HG03103 (cell line): ENCODE data around the gene PRDM10.

Source experiments
- ATAC-seq: cut with Tn5 transposase; IDR thresholded peaks from one replicate; pipeline ENCODE4 v1.9.1; 2021; ENCODE audit warnings: low read depth; ENCODE audit not compliant: unreplicated experiment

The PRDM10 gene

GRCh38 chr11:129950101-129951091 lies 52.2 kb downstream of the PRDM10 start:
- no peak for ATAC-seq

- ATAC-seq: no peak
These were observed 53.6 kb downstream of the PRDM10 start for GRCh38 chr11:129948926-129949466.

GRCh38 chr11:129947474-129947873 lies 55.2 kb downstream of the PRDM10 start:
- no peak for ATAC-seq

- ATAC-seq: no peak
These were observed 55.7 kb downstream of the PRDM10 start for GRCh38 chr11:129946965-129947364.

GRCh38 chr11:129946256-129946655 lies 56.4 kb downstream of the PRDM10 start:
- ATAC-seq: no peak

GRCh38 chr11:129945373-129945772 lies 57.3 kb downstream of the PRDM10 start:
- no peak for ATAC-seq

GRCh38 chr11:129944696-129945095 lies 57.9 kb downstream of the PRDM10 start:
- no peak for ATAC-seq

- no peak for ATAC-seq
These were observed 59.6 kb downstream of the PRDM10 start for GRCh38 chr11:129943036-129943435.

GRCh38 chr11:129939510-129939909 lies 63.1 kb downstream of the PRDM10 start:
- ATAC-seq: no peak

- ATAC-seq: no peak
These were observed 63.9 kb downstream of the PRDM10 start for GRCh38 chr11:129938764-129939163.

- ATAC-seq: no peak
These were observed 64.9 kb downstream of the PRDM10 start for GRCh38 chr11:129937592-129938238.

GRCh38 chr11:129935723-129936122 lies 66.9 kb downstream of the PRDM10 start:
- ATAC-seq: no peak

GRCh38 chr11:129933891-129934290 lies 68.7 kb downstream of the PRDM10 start:
- no peak for ATAC-seq

- ATAC-seq: no peak
These were observed 69.4 kb downstream of the PRDM10 start for GRCh38 chr11:129933262-129933661.

GRCh38 chr11:129932381-129933067 lies 70.1 kb downstream of the PRDM10 start:
- ATAC-seq: no peak

GRCh38 chr11:129930743-129931142 lies 71.9 kb downstream of the PRDM10 start:
- no peak for ATAC-seq

- no peak for ATAC-seq
These were observed 72.3 kb downstream of the PRDM10 start for GRCh38 chr11:129930296-129930695.

- ATAC-seq: no peak
These were observed 72.9 kb downstream of the PRDM10 start for GRCh38 chr11:129929721-129930120.

GRCh38 chr11:129928923-129929692 lies 73.5 kb downstream of the PRDM10 start:
- no peak for ATAC-seq

GRCh38 chr11:129922674-129923073 lies 80.0 kb downstream of the PRDM10 start:
- no peak for ATAC-seq
